Fibroblast of the aortic adventitia (primary cell): Measurements from ENCODE around the gene MSANTD1. TPM values are rescaled to one million over a fixed set of nuclear protein-coding genes. Genes with fewer than 3 reads are reported as not detected.

Experiments used
- DNase-seq: peaks from one replicate; pipeline ENCODE4 v3.0.0-alpha.2; 2010; ENCODE audit warnings: low read depth
- H3K4me3 ChIP-seq: 2 replicates; pipeline ENCODE4 v1.5.1; 2011; ENCODE audit warnings: low read depth, mild to moderate bottlenecking, control low read depth, low read length, moderate library complexity
- total RNA-seq: library from RNA; depleted of rRNA; stranded (reverse); fragments of >200 nt; gene quantifications from 2 replicates; pipeline ENCODE4 v1.2.3, GENCODE V29; 2012; ENCODE audit warnings: low replicate concordance
- TF ChIP-seq, protein P1 (sequence below): IDR thresholded peaks from 2 replicates; pipeline ENCODE4 v1.5.1; 2011; ENCODE audit warnings: mild to moderate bottlenecking, low read length, control low read depth, inconsistent platforms; ENCODE audit not compliant: insufficient read depth

Gene MSANTD1
- total RNA-seq, 1 donor, result 0.63 TPM

DNA sequence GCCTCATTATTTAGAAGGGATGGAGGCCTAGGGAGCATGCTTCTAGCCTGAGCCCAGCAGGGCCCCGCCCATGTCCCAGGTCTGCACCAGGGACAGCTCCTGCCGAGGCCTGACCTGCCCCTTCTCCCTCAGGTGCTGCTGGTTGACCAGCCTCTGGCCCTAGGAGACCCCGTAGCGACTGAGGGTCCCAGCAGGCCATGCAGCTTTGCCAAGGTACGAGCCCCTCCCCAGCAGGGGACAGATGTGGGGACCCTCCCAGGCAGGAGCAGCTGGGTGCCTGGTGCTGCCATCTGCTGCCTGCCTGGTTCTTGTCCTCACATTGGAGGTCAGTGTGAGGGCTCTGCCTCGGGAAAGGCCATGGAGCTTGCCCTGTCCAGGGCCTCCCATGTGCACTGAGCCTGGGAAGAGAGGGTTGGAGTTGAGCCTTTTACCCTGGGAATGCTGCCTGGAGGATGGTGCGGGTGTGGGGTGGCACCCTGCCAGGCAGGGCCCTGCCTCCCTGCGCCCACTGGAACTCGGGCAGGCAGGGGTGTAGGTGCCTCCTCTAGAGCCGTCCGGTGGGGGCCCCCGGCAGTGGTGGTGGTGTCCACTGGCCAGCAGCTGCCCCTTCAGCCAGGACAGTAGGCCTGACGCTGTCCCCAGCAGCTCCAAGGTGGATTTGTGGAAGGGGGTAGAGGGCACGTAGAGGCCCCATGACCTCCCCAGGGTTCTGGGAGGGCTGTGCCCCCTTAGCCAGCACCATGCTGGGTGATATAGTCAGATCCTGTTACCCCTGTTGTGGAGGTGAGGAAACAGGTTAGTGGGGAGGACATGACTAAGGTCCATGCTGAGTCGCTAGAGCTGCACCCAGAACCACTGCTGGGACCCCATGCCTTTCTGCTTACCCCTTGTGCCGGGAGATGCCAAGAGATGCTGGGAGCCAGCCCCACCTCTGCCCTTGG, 2.2 kb upstream of the MSANTD1 start:
- TF ChIP-seq, protein P1, sequence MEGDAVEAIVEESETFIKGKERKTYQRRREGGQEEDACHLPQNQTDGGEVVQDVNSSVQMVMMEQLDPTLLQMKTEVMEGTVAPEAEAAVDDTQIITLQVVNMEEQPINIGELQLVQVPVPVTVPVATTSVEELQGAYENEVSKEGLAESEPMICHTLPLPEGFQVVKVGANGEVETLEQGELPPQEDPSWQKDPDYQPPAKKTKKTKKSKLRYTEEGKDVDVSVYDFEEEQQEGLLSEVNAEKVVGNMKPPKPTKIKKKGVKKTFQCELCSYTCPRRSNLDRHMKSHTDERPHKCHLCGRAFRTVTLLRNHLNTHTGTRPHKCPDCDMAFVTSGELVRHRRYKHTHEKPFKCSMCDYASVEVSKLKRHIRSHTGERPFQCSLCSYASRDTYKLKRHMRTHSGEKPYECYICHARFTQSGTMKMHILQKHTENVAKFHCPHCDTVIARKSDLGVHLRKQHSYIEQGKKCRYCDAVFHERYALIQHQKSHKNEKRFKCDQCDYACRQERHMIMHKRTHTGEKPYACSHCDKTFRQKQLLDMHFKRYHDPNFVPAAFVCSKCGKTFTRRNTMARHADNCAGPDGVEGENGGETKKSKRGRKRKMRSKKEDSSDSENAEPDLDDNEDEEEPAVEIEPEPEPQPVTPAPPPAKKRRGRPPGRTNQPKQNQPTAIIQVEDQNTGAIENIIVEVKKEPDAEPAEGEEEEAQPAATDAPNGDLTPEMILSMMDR, result no peak
- no peak overlapping the region for H3K4me3 ChIP-seq
- DNase-seq, result no peak

DNA sequence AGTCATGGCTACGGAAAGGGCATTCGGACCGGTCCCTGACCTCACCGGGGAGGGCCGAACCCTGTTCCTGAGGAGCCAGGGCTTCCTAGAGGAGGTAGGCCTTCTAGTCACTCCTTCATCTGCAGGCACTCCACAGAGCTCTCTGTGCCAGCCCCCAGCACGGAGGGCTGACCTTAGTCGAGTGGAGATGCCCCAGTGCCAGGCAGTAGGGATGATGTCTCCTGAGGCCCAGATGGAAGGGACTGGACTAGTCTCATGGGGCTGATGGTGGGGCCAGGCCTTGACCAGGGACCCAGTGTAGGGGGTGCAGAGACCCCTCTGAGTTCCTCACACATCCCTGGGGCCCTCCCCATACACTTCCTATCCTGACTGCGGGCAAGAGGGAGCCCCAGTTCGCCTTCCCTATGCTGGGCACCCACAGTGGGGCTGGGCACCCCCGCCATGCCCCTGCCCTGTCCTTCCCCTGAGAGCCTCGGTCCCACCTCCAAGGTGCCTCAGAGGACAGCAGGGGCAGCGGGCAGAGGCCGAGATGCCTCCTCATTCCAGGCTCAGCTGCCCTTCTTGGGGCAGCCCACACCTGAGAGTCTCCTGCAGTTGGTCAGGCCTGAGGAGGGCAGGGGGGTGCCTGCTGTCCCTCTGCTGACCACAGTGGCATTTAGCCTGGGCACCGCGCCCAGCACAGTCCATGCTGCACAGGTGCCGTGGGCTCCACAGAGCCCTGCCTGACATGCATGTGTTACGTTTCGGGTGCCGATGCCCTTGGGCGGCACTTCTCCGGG, 1.4 kb upstream of the MSANTD1 start:
- no peak overlapping the region for H3K4me3 ChIP-seq
- DNase-seq, result no peak
- TF ChIP-seq, protein P1, result no peak

DNA sequence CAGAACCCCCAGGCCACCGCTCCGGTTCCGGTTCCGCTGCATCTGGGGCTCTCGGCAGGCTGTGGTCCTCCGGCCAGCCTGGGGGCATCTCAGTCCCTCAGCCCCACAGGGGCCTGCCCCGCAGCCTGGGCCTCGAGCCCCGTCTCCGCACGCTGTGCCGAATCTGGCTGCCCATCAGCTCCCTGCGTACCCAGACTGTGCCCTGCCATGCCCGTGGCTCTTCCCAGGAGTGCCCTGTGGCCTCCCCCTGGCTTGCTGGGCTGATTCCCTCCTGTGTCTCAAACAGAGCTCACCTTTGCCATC, 830 bp upstream of the MSANTD1 start:
- H3K4me3 ChIP-seq, result no peak overlapping the region
- TF ChIP-seq, protein P1, result no peak
- no peak for DNase-seq

DNA sequence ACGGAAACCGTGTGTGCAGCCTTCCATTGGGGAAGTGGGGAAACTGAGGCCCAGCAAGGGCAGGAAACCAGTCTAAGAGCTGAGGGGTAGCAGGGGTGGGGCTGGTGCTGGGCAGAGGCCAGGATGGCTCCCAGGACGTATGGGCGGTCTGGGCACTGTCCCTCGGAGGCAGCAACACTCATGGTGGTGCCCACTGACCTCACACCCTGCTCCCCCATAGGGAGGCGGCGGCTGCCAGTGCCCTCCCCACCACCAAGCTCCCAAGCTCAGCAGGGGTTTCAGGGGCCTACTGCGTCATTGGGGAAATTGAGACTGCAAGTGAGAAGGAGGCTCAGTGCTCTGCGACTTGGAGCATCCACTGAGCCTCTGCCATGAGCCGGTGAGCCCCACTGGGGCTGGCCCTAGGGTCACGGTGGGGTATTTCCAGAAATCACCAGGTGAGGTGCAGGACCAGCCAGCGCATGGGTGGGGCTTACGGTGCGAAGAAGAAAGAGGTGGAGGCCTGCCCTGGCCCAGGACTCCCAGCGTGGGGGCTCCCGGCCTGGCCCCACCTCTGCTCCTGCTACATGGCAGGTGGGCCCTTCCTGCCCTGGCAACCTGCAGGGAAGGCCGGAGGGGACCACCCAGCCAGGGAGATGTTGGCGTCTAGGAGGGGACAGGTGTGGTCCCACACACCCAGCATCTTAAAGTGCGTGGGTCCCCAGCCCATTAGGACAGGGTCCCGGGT, 915 bp downstream of the MSANTD1 start:
- no peak for DNase-seq
- TF ChIP-seq, protein P1, result no peak
- no peak overlapping the region for H3K4me3 ChIP-seq

- no peak for DNase-seq
These were observed 1.5 kb downstream of the MSANTD1 start for GRCh38 chr4:3250438-3250955.

More at GRCh38 chr4:3250438-3250955, 1.5 kb downstream of the MSANTD1 start:
- H3K4me3 ChIP-seq, result no peak overlapping the region
- TF ChIP-seq, protein P1, result no peak
